DOHH2 (cell line): ENCODE data around the gene PTPRN2.

Source experiments
- CTCF ChIP-seq: fragments of 200-600 bp; sonication (generic); IDR thresholded peaks from one replicate; pipeline ENCODE4 v1.5.1; 2014; ENCODE audit warnings: antibody characterized with exemption, mild to moderate bottlenecking, low read depth, low read length; ENCODE audit not compliant: poor library complexity, severe bottlenecking
- EZH2phosphoT487 ChIP-seq: fragments of 200-600 bp; sonication (generic); IDR thresholded peaks from 2 replicates; pipeline ENCODE4 v1.6.1; 2017; ENCODE audit warnings: borderline replicate concordance, mild to moderate bottlenecking, antibody characterized with exemption, low read length, moderate library complexity, mixed read lengths

- TF ChIP-seq CTCF, result no peak
- TF ChIP-seq EZH2phosphoT487, result no peak
These were observed 1055.6 kb downstream of the PTPRN2 start for GRCh38 chr7:157532068-157532467.
